Activated CD4-positive, alpha-beta memory T cell treated with anti-CD3 and anti-CD28 coated beads, Interleukin-2, amount 10 ng/mL, durations not matched to agents 7 days and 5 days (primary cell): Measurements from ENCODE around the gene MFSD12. TPM values are rescaled to one million over a fixed set of nuclear protein-coding genes. Genes with fewer than 3 reads are reported as not detected.
"Not testable (repeated sequence)": the region's sequence is repeated elsewhere in the genome, so short reads cannot be mapped to it uniquely, and the experiment has no call there.

Experiments used
- CTCF ChIA-PET: fragments of 350-600 bp; sonication (Branson Sonifier 250); formaldehyde crosslinking; loops from one replicate; lab custom pipeline; 2021; ENCODE audit warnings: antibody characterized with exemption, inconsistent platforms; lab: Charles Lee
- POLR2A ChIA-PET: fragments of 350-600 bp; sonication (Branson Sonifier 250); formaldehyde crosslinking; loops from one replicate; lab custom pipeline; 2021; ENCODE audit warnings: antibody characterized with exemption; lab: Charles Lee
- DNase-seq: peaks from one replicate; pipeline ENCODE4 v3.0.0-alpha.2; 2020
- H3K27ac Mint-ChIP-seq: one replicate; pipeline ENCODE4 v1.8.0; 2021; ENCODE audit warnings: mild to moderate bottlenecking, mixed read lengths
- H3K27me3 Mint-ChIP-seq: one replicate; pipeline ENCODE4 v1.8.0; 2021; ENCODE audit warnings: mixed read lengths
- H3K36me3 Mint-ChIP-seq: one replicate; pipeline ENCODE4 v1.8.0; 2021; ENCODE audit warnings: low read depth, mixed read lengths
- H3K4me1 Mint-ChIP-seq: one replicate; pipeline ENCODE4 v1.8.0; 2021; ENCODE audit warnings: mixed read lengths
- H3K4me3 Mint-ChIP-seq: one replicate; pipeline ENCODE4 v1.8.0; 2021; ENCODE audit warnings: mild to moderate bottlenecking, mixed read lengths
- H3K9me3 Mint-ChIP-seq: one replicate; pipeline ENCODE4 v1.8.0; 2021; ENCODE audit warnings: mixed read lengths
- total RNA-seq, 2 experiments: library from RNA; stranded (reverse); gene quantifications; one replicate each; pipeline ENCODE4 v1.2.3, GENCODE V29; 2021

The MFSD12 gene
- total RNA-seq, 2 experiments from 2014 or later = 51.4 to 55.1 TPM

GRCh38 chr19:3536429-3537100 lies 20.8 kb downstream of the MFSD12 start:
- ChIA-PET POLR2A (interaction anchor here (1.2 kb wide), 1 partner anchor 20 kb away, joined by 3 read pairs; no protein-coding TSS in a partner anchor), CTCF (no interaction called here)
- H3K4me3 Mint-ChIP-seq = no peak overlapping the region
- H3K27ac Mint-ChIP-seq = no peak overlapping the region
- H3K27me3 Mint-ChIP-seq = no peaks in the 10 kb centered on the region
- peaks cover 5% of the 10 kb centered on the region for H3K9me3 Mint-ChIP-seq
- no peaks in the 10 kb centered on the region for H3K4me1 Mint-ChIP-seq
- peaks cover 46% of the 10 kb centered on the region for H3K36me3 Mint-ChIP-seq
- DNase-seq = no peak

GRCh38 chr19:3535981-3536380 lies 21.4 kb downstream of the MFSD12 start:
- no peak overlapping the region for H3K4me3 Mint-ChIP-seq
- ChIA-PET CTCF (no interaction called here), POLR2A (interaction anchor here (1.2 kb wide), 1 partner anchor 19 kb away, joined by 3 read pairs; no protein-coding TSS in a partner anchor)
- DNase-seq = no peak
- H3K27ac Mint-ChIP-seq = no peak overlapping the region
- no peaks in the 10 kb centered on the region for H3K27me3 Mint-ChIP-seq
- peaks cover 5% of the 10 kb centered on the region for H3K9me3 Mint-ChIP-seq
- no peaks in the 10 kb centered on the region for H3K4me1 Mint-ChIP-seq
- peaks cover 50% of the 10 kb centered on the region for H3K36me3 Mint-ChIP-seq

- ChIA-PET CTCF (no interaction called here), POLR2A (interaction anchor here (1.2 kb wide), 1 partner anchor 19 kb away, joined by 3 read pairs; no protein-coding TSS in a partner anchor)
- Mint-ChIP-seq H3K9me3 (peaks cover 5% of the 10 kb centered on the region), H3K27me3 (no peaks in the 10 kb centered on the region), H3K4me1 (no peaks in the 10 kb centered on the region), H3K4me3 (no peak overlapping the region), H3K36me3 (peaks cover 50% of the 10 kb centered on the region), H3K27ac (no peak overlapping the region)
- DNase-seq = no peak
These were observed 21.8 kb downstream of the MFSD12 start for GRCh38 chr19:3535563-3535965.

GRCh38 chr19:3535235-3535535 lies 22.2 kb downstream of the MFSD12 start:
- Mint-ChIP-seq H3K9me3 (peaks cover 5% of the 10 kb centered on the region), H3K27ac (no peak overlapping the region), H3K4me3 (no peak overlapping the region), H3K4me1 (no peaks in the 10 kb centered on the region), H3K27me3 (no peaks in the 10 kb centered on the region), H3K36me3 (peaks cover 50% of the 10 kb centered on the region)
- no peak for DNase-seq
- CTCF ChIA-PET = no interaction called here
- POLR2A ChIA-PET = no interaction called here

GRCh38 chr19:3534375-3535234 lies 22.8 kb downstream of the MFSD12 start:
- ChIA-PET CTCF (no interaction called here), POLR2A (no interaction called here)
- Mint-ChIP-seq H3K36me3 (peaks cover 46% of the 10 kb centered on the region), H3K9me3 (peaks cover 3% of the 10 kb centered on the region), H3K27me3 (no peaks in the 10 kb centered on the region), H3K4me3 (no peak overlapping the region), H3K27ac (no peak overlapping the region), H3K4me1 (no peaks in the 10 kb centered on the region)
- no peak for DNase-seq

GRCh38 chr19:3533563-3534216 lies 23.7 kb downstream of the MFSD12 start:
- H3K27ac Mint-ChIP-seq = no peak overlapping the region
- CTCF ChIA-PET = no interaction called here

GRCh38 chr19:3533033-3533432 lies 24.4 kb downstream of the MFSD12 start:
- Mint-ChIP-seq H3K9me3 (no peaks in the 10 kb centered on the region), H3K27ac (no peak overlapping the region), H3K4me3 (no peak overlapping the region), H3K4me1 (no peaks in the 10 kb centered on the region), H3K36me3 (peaks cover 35% of the 10 kb centered on the region), H3K27me3 (no peaks in the 10 kb centered on the region)
- DNase-seq = no peak
- POLR2A ChIA-PET = interaction anchor here (0.6 kb wide), 1 partner anchor 38 kb away, joined by 3 read pairs; no protein-coding TSS in a partner anchor
- CTCF ChIA-PET = no interaction called here

More at GRCh38 chr19:3533563-3534216, 23.7 kb downstream of the MFSD12 start:
- Mint-ChIP-seq H3K27me3 (no peaks in the 10 kb centered on the region), H3K36me3 (peaks cover 42% of the 10 kb centered on the region), H3K4me1 (no peaks in the 10 kb centered on the region), H3K4me3 (no peak overlapping the region), H3K9me3 (no peaks in the 10 kb centered on the region)
- DNase-seq = no peak
- POLR2A ChIA-PET = no interaction called here

GRCh38 chr19:3532154-3532786 lies 25.1 kb downstream of the MFSD12 start:
- POLR2A ChIA-PET = interaction anchor here (0.6 kb wide), 1 partner anchor 37 kb away, joined by 3 read pairs; no protein-coding TSS in a partner anchor
- CTCF ChIA-PET = no interaction called here
- H3K27ac Mint-ChIP-seq = no peak overlapping the region
- H3K9me3 Mint-ChIP-seq = no peaks in the 10 kb centered on the region
- no peaks in the 10 kb centered on the region for H3K27me3 Mint-ChIP-seq
- H3K36me3 Mint-ChIP-seq = peaks cover 31% of the 10 kb centered on the region
- DNase-seq = no peak
- H3K4me1 Mint-ChIP-seq = no peaks in the 10 kb centered on the region
- no peak overlapping the region for H3K4me3 Mint-ChIP-seq

GRCh38 chr19:3531716-3532115 lies 25.7 kb downstream of the MFSD12 start:
- Mint-ChIP-seq H3K27me3 (no peaks in the 10 kb centered on the region), H3K9me3 (no peaks in the 10 kb centered on the region), H3K27ac (no peak overlapping the region), H3K36me3 (peaks cover 35% of the 10 kb centered on the region), H3K4me1 (no peaks in the 10 kb centered on the region), H3K4me3 (no peak overlapping the region)
- POLR2A ChIA-PET = no interaction called here
- CTCF ChIA-PET = no interaction called here
- DNase-seq = no peak

GRCh38 chr19:3530389-3530788 lies 27.0 kb downstream of the MFSD12 start:
- Mint-ChIP-seq H3K36me3 (peaks cover 34% of the 10 kb centered on the region), H3K9me3 (no peaks in the 10 kb centered on the region), H3K27ac (no peak overlapping the region), H3K27me3 (no peaks in the 10 kb centered on the region), H3K4me1 (no peaks in the 10 kb centered on the region), H3K4me3 (no peak overlapping the region)
- ChIA-PET CTCF (no interaction called here), POLR2A (no interaction called here)
- DNase-seq = no peak

- CTCF ChIA-PET, H3K4me3 Mint-ChIP-seq, POLR2A ChIA-PET, H3K27ac Mint-ChIP-seq, H3K9me3 Mint-ChIP-seq, H3K4me1 Mint-ChIP-seq, DNase-seq, H3K27me3 Mint-ChIP-seq: not testable (repeated sequence)
- H3K36me3 Mint-ChIP-seq = peaks cover 29% of the 10 kb centered on the region
These were observed 28.1 kb downstream of the MFSD12 start for GRCh38 chr19:3529299-3529698.

GRCh38 chr19:3528539-3529211 lies 28.7 kb downstream of the MFSD12 start:
- H3K9me3 Mint-ChIP-seq = no peaks in the 10 kb centered on the region
- no peaks in the 10 kb centered on the region for H3K4me1 Mint-ChIP-seq
- H3K4me3 Mint-ChIP-seq = no peak overlapping the region
- H3K36me3 Mint-ChIP-seq = peaks cover 34% of the 10 kb centered on the region
- no peak for DNase-seq
- no peaks in the 10 kb centered on the region for H3K27me3 Mint-ChIP-seq
- no peak overlapping the region for H3K27ac Mint-ChIP-seq
- ChIA-PET POLR2A (no interaction called here), CTCF (no interaction called here)
